Right lobe of liver (tissue), 6 donors: Measurements from ENCODE around the gene SIK3. TPM values are rescaled to one million over a fixed set of nuclear protein-coding genes. Genes with fewer than 3 reads are reported as not detected.

Experiments used
- ATAC-seq, 4 donors: fragments of 200-7000 bp; cut with Tn5 transposase; one replicate each; pipeline ENCODE4 v1.9.1; 2020; ENCODE audit warnings: mild to moderate bottlenecking in 4 of 4, moderate library complexity in 4 of 4
- DNase-seq, 3 donors: peaks; one replicate each; pipeline ENCODE4 v3.0.0-alpha.2; 2020
- H3K27ac ChIP-seq, 3 donors: fragments of 200-600 bp; one replicate each; pipeline ENCODE4 v1.8.0; 2022
- H3K27me3 ChIP-seq, 2 donors: fragments of 200-600 bp; one replicate each; pipeline ENCODE4 v1.8.0; 2022
- H3K36me3 ChIP-seq, 4 donors: fragments of 200-600 bp; sonication (generic) in 1 of 4; one replicate each; pipeline versions ENCODE4 v1.5.1 to v1.8.0; 2017 to 2022; ENCODE audit warnings: control low read depth in 1 of 4
- H3K4me1 ChIP-seq, 4 donors: fragments of 200-600 bp; sonication (generic) in 1 of 4; one replicate each; pipeline versions ENCODE4 v1.5.1 to v1.8.0; 2017 to 2022; ENCODE audit warnings: control low read depth in 1 of 4
- H3K4me3 ChIP-seq, 3 donors: fragments of 200-600 bp; one replicate each; pipeline ENCODE4 v1.8.0; 2022
- H3K9me3 ChIP-seq, 4 donors: fragments of 200-600 bp; sonication (generic) in 1 of 4; one replicate each; pipeline versions ENCODE4 v1.5.1 to v1.8.0; 2017 to 2022; ENCODE audit warnings: control low read depth in 1 of 4
- POLR2A ChIP-seq: fragments of 450-650 bp; IDR thresholded peaks from one replicate; pipeline ENCODE4 v1.6.1; 2017; ENCODE audit warnings: antibody characterized with exemption, mild to moderate bottlenecking
- WGBS: methylation state at CpG from one replicate; pipeline ENCODE4 v1.1.6; 2018; ENCODE audit warnings: low coverage, low lambda C conversion rate; ENCODE audit not compliant: insufficient coverage; ENCODE audit errors: missing lambda C conversion rate; 5-methylcytosine and 5-hydroxymethylcytosine counted together
- intact Hi-C, 2 donors: fragments of 100-400 bp; cut with DNase I; formaldehyde crosslinking; loops; one replicate each; pipeline versions ENCODE4 v1.11.2 to v1.14.1; 2022
- total RNA-seq, 6 experiments: library from RNA; depleted of rRNA in 2 of 6; stranded (reverse); fragments of >200 nt in 2 of 6; fragmentation: NEBNext Ultra II Directional in 3 of 6; extraction: Animal tissue kit (Norgen Biotek cat#: 25700) in 3 of 6; gene quantifications; one replicate each; pipeline versions ENCODE4 v1.1.0 to v1.2.4, GENCODE V29; 2016 to 2023
- TF ChIP-seq, protein P1 (sequence below), 4 donors: fragments of 200-600 bp in 3 of 4; fragments of 450-650 bp in 1 of 4; IDR thresholded peaks; one replicate each; pipeline versions ENCODE4 v1.5.1 to v1.8.0; 2016 to 2022; ENCODE audit warnings: antibody characterized with exemption in 4 of 4, mild to moderate bottlenecking in 2 of 4
- donor health status: DM: no; HTN: yes; CAD: no.
- donor health status: DM: no; HTN: no; CAD: no.
- donor health status: DM: no; HTN: no; CAD: no.
- donor health status: DM: no; HTN: yes; CAD: no.
- donor health status: DM: no; HTN: yes; CAD: no.

SIK3 gene
- total RNA-seq, 6 experiments from 2014 or later: 22.0 to 35.4 (median 26.8) TPM

DNA sequence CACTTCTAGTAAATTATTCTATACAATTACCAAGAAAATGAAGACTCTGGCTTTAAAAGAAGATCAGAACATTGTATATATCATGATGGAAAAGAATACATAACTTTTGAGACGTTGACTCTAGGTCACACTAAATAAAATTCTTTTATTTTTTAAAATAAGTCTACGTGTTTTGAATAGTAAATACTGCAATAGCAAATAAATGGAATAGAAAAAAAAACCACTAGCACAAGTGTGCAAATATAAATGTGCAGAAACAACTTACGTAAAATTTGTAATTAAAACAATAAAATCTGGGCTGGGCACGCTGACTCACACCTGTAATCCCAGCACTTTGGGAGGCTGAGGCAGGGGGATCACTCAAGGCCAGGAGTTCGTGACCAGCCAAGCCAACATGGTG is 17.9 kb downstream of the SIK3 start:
- H3K27ac ChIP-seq: no peak overlapping the region
- intact Hi-C loops: no loop called here
- DNase-seq (no peak), ATAC-seq (no peak)
- H3K4me1 ChIP-seq: peaks cover 0 to 46% (median 11%) of the 10 kb centered on the region in 4 donors
- no peaks in the 10 kb centered on the region for H3K27me3 ChIP-seq
- no peaks in the 10 kb centered on the region for H3K9me3 ChIP-seq
- no peak overlapping the region for H3K4me3 ChIP-seq
- H3K36me3 ChIP-seq: no peaks in the 10 kb centered on the region
- 85% methylated on average over 5 of the region's 5 CpGs for WGBS
- no peak for TF ChIP-seq POLR2A
- TF ChIP-seq, protein P1, sequence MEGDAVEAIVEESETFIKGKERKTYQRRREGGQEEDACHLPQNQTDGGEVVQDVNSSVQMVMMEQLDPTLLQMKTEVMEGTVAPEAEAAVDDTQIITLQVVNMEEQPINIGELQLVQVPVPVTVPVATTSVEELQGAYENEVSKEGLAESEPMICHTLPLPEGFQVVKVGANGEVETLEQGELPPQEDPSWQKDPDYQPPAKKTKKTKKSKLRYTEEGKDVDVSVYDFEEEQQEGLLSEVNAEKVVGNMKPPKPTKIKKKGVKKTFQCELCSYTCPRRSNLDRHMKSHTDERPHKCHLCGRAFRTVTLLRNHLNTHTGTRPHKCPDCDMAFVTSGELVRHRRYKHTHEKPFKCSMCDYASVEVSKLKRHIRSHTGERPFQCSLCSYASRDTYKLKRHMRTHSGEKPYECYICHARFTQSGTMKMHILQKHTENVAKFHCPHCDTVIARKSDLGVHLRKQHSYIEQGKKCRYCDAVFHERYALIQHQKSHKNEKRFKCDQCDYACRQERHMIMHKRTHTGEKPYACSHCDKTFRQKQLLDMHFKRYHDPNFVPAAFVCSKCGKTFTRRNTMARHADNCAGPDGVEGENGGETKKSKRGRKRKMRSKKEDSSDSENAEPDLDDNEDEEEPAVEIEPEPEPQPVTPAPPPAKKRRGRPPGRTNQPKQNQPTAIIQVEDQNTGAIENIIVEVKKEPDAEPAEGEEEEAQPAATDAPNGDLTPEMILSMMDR (IDR thresholded peaks at IDR 0.05): no peak

DNA sequence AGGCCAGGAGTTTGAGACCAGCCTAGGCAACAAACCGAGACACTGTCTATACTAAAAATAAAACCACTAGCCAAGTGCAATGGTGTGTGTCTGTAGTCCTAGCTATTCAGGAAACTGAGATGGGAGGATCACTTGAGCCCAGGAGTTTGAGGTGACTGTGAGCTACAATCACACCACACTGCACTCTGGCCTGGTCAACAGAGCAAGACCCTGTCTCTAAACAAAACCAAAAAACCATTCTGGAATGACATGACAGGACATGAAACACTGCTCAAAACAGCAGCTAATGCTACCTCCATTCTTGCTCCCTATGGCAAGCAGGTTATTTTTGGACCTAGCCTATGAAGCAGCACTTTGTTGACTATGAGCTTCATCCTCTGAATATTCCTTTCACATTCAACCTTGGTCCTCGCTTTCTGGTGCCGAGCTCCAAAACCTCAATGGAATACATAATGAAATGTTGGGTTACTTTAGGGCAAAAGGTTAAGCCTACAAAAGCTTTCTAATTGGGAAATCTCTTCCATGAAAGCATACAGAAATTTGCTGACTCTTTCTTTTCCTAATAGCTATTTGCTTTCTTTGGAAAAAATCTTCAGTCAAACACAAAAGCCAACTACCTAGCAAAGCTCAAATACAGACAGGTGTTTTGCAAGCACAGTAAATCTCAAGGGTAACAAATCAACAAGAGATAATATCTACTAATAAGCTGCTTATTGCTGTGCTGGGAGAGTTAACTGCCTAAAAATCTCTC is 21.1 kb downstream of the SIK3 start:
- TF ChIP-seq, protein P1 (IDR thresholded peaks at IDR 0.05): no peak
- no peak for TF ChIP-seq POLR2A
- Histone ChIP-seq H3K36me3 (no peaks in the 10 kb centered on the region), H3K4me3 (no peak overlapping the region), H3K4me1 (peaks cover 0 to 56% (median 25%) of the 10 kb centered on the region in 4 donors), H3K9me3 (no peaks in the 10 kb centered on the region), H3K27me3 (no peaks in the 10 kb centered on the region), H3K27ac (peak overlapping the region; percentile 14 to 88 (median 68))
- WGBS: 31% methylated on average over 3 of the region's 3 CpGs
- ATAC-seq (peak; percentile 75 to 84 (median 79)), DNase-seq (peak in 1 of 3 donors; percentile 68)
- intact Hi-C loops: no loop called here

DNA sequence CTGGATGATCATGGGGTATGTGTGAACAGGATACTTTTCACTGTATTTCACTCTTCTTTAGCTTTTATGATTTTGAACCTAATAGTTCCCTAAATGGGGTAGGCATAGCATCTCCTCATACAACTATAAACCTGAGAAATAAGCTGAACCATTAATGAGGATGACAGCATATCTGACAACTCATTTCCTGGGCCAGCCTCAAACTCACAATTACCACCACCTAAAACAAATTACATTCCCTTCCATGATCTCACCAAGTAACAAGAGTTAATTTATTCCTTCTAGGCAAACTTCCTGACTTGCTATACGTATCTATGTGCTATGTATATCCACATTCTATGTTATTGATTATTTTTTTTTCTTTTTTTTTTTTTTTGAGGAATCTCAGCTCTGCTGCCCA is 23.0 kb downstream of the SIK3 start:
- H3K36me3 ChIP-seq: no peaks in the 10 kb centered on the region
- H3K4me1 ChIP-seq: peaks cover 0 to 69% (median 36%) of the 10 kb centered on the region in 4 donors
- H3K27me3 ChIP-seq: no peaks in the 10 kb centered on the region
- WGBS: 93% methylated on average over 1 of the region's 1 CpG
- TF ChIP-seq, protein P1 (IDR thresholded peaks at IDR 0.05): no peak
- TF ChIP-seq POLR2A: no peak
- H3K4me3 ChIP-seq: no peak overlapping the region
- DNase-seq (no peak), ATAC-seq (no peak)
- no peak overlapping the region for H3K27ac ChIP-seq
- intact Hi-C loops: no loop called here
- no peaks in the 10 kb centered on the region for H3K9me3 ChIP-seq

DNA sequence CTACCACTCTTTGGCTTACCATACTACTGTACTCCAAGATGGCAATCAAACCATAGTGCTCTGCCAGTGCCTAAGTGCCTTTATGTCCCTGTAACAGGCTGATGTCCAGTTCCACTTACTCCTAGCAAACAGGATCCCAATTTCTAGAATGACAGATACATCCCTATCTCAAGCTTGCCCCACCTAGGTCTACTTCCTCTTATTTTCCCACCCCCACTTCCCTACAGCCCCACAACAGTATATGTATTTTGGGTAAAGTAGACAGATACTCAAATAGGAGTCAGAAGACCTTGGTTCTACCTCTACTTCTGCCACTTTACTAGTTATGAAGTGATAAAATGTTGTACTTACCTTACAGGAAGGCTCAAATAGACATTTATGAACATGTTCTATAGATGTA is 24.1 kb downstream of the SIK3 start:
- TF ChIP-seq POLR2A: no peak
- TF ChIP-seq, protein P1 (IDR thresholded peaks at IDR 0.05): no peak
- Histone ChIP-seq H3K9me3 (no peaks in the 10 kb centered on the region), H3K27me3 (no peaks in the 10 kb centered on the region), H3K36me3 (no peaks in the 10 kb centered on the region), H3K27ac (peak overlapping the region in 1 of 3 donors; percentile 65), H3K4me1 (peaks cover 0 to 76% (median 36%) of the 10 kb centered on the region in 4 donors), H3K4me3 (no peak overlapping the region)
- DNase-seq (no peak), ATAC-seq (no peak)
- intact Hi-C loops: no loop called here
